HG02571 (cell line): ENCODE results near the gene SYCP3.
A peak's percentile ranks its signal among the peaks of the same experiment; 100 is the strongest.

Experiments used
- ATAC-seq: cut with Tn5 transposase; IDR thresholded peaks from one replicate; pipeline ENCODE4 v1.9.1; 2021; ENCODE audit warnings: mild to moderate bottlenecking, moderate library complexity; ENCODE audit not compliant: unreplicated experiment

SYCP3 gene

DNA sequence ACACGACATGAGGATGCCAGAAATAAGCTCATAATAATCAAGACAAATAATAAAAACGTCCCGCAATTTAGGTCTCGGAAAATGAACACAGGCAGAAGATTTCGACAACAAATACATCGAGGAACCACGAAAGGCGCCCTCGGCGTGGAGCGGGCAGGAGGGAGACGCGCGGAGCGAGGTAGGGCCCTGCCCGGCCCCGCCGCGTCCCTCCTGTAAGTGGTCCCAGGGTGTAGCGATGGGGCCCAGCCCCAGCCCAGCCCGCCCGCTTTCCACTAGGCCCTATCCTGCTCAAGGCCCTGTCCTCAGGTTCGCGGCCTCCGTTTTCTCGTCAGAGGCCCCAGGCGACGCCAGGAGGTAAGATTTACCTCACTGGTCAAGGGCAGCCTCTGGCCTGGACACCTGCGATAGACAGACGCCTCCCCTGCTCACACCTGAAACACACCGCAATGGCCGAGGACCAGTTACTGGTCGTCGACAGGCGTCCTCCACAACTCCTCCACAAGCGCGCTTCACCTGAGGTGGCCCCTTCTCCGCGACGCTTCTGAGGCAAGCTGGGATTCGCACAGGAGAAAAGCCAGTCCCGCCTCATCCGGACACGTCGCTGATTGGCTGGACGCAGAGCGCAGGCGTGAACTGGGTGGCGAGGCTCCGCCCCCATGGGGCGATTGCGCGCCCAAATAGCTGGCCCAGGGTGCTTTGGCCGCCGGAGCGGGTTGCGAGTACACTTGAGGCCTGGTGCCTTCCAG lies at the start of gene SYCP3:
Gene SYCP3 (minus strand): TSS at position 543 of the 746 bp plus-strand sequence. CDS start 1,527 bp downstream, outside the sequence.
- no peak for ATAC-seq

DNA sequence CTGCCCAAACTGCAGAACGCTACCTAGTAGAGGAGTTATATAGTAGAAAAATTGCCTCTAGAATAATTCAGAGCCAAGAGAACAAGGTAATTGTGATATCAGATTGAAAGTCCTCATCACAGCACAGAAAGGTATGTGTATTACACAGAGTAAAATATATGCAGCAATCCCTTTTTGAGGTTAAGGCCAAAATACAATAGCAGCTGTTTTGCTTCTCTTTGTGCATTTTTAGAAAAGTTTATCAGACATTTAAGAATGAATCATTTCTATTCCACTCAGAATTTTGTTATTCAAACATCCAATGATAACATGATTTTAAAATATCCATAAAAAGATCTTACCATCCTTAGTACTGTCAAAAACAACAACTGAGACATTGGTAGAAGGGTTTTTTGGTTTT lies 46.4 kb upstream of the SYCP3 start:
- ATAC-seq, result no peak

DNA sequence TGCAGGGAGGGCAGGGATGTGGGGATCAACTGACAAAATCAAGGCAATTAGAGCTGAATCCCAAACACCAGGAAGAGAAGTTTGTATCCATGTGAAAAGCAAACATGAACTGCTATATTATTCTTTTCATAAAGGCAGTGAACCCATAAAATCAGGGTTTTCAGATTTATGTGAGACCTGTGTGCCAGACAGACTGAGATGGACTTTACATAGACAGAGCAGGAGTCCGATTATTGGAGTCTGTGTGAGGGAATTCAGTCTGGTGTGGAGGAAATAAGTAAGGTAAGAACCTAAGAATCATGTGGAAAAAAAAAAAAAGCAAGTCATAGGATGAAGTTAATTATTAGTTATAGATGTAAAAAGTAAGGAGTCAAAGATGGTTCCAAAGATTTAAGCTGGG lies 45.1 kb upstream of the SYCP3 start:
- ATAC-seq, result no peak

GRCh38 chr12:101783838-101784237 lies 44.6 kb upstream of the SYCP3 start:
- ATAC-seq, result no peak

- ATAC-seq, result no peak
Measured at GRCh38 chr12:101783150-101783549, 43.9 kb upstream of the SYCP3 start.

DNA sequence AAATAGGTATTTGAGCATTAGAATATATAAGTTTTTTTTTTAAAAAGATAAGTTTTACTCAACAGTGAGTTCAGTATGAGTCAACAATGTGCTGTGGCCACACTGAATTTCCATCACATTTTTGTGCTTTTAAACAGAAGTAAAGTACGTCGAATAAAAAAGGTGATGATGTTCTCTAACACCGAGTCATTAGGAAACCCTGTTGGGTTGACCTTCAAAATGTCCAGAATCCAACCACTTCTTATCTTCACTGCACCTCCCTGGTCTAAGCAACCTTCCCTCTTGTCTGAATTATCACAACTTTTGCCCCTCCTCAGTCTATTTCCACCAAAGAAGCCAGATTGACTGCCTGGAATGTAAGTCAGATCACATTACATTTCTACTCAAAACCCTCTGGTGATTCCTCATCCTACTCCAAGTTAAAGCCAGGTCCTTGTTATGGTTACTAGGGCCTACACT lies 43.0 kb upstream of the SYCP3 start:
- ATAC-seq, result no peak

DNA sequence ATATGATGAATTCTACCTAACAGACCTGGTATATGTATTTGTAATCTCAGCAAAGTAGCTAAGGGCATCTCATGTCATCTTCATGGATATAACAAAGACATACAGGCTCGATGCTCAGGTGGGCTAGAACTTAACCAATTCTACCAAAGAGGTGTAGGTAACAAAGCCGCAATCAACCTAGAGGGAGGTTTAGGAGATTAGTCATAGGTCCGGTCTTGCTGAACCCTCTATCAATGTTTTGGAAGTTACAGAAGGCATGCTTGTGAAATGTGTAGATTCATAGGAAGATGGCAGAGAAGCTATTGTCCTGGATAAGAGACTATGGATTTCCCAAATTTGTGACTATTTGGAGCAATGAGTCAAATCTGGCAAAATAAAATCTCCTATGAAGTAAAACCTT lies 42.6 kb upstream of the SYCP3 start:
- no peak for ATAC-seq

DNA sequence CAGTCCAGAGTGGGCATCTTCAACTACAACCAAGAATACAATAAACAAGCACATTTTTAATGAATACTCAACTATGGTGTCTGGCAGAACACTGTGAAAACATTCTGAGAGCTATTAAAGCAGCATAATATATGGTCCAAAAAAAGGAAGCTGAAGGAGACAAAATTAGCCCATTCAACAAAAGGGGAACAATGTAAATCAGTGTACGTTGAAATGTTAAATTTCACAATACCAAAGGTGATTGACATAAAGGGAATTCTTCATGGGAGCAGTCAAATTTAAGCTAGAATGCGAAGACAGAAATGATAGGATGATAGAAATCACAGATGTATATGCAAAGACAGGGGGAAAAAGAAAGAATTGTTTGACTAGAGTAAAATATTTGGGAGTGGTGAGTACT lies 41.3 kb upstream of the SYCP3 start:
- ATAC-seq, result no peak

GRCh38 chr12:101779626-101780025 lies 40.4 kb upstream of the SYCP3 start:
- no peak for ATAC-seq

GRCh38 chr12:101779200-101779599 lies 39.9 kb upstream of the SYCP3 start:
- no peak for ATAC-seq

DNA sequence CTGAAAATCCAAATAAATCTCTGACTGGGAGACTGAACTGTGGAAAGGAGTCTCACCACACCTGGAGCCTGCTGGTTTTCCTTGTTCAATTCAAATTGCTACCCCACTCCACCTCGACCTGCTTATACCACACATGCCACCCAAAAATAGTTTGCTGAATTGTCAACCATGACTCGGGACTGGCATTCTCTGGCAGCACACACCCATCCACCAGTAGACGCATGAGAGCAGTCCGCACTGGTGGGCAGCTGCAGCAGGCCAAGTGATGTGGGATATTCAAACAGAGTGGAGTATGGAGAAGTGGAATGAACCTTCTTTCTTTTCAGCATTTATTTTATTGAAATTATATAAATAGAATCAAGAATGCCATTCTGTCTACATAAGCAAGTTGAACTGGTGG lies 38.7 kb upstream of the SYCP3 start:
- no peak for ATAC-seq

GRCh38 chr12:101777485-101777884 lies 38.2 kb upstream of the SYCP3 start:
- no peak for ATAC-seq

DNA sequence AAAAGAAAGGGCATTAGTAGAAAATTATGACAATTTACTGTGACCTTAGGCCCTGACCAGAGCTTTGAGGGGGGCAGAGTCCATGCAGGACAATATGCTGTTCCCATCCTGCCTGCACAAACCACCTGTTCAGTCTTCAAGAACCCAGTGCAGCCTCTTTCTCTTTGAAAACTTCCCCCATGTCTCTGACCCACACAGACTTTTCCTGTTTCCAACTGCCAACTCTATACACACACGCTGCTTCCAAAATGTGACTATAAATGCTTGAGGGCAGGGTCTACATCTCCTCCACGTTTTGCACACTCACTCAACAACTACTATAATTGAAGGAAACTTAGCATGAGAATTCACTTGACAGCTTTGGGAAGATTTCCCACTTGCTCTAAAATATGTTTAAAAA lies 36.6 kb upstream of the SYCP3 start:
- ATAC-seq, result no peak

- ATAC-seq, result peak; percentile 68
Measured at GRCh38 chr12:101773650-101774162, 34.4 kb upstream of the SYCP3 start.

DNA sequence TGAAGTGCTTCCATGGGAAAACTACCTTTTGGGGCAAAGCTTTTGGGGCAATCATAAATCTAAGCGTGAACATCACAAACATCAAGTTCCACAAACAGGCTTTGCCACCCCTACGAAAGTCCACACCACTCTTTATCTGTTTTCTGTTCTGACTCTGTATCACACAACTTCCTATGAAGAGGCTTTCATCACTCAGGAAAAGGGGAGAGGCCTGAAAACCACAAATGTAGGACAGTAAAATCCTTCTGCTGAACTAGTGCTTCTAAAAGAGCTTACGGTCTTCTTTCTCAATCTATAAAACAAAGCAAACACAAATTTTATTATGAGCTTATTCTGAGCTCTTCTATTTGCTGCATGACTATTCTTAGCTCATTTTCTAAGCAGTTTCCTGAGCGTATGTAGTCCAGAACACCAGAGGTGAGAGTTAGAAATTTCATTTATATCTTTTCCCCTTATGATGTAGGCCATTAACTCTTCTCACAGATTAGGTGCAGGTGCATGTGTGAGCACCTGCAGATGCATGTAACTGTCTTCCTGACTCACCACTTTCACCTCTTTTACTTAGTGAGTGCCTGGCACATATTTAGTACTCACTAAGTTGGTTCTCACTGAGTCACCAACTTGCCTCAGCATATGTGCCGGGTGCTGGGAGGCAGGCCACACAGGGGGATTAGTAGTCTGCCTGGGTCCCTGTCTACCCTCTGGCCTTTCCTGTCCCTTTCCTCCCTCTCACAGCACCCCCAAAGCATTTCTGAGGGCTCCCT lies 32.9 kb upstream of the SYCP3 start:
- ATAC-seq, result no peak

DNA sequence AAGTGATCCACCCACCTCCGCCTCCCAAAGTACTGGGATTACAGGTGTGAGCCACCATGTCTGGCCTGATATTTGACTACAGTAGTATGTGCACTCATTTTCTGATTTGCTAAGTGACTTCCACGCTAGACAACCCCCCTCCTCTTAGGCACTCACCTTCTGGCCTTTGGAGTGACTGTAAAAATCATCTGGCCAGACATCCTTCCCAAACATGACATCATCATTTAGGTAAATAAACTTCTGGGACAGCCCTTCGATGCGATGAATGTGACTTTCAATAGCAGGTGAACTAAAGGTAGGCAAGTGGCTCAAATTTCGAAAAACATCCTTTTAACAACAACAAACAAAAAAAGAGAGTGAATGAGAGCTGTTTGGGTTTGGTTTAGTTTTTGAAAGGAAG lies 30.6 kb upstream of the SYCP3 start:
- no peak for ATAC-seq

DNA sequence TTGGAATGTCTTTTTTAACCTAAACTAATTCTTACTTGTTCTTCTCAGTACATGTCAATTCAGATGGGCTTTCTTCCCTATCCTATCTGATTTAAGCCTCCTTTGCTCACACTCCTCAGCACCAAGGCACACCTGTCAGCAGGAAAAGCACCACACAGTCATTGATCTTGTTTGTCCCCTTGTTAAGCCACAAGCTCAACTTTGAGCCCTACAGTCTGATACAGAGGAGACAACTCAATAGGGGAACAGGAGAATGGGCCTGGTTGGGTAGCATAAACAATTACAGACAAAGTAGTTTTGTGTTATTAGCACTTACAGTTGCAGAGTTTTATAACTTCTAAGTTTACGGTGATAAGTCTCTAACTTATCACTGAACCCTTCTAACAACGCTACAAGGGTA lies 29.5 kb upstream of the SYCP3 start:
- ATAC-seq, result no peak

GRCh38 chr12:101767537-101767936 lies 28.3 kb upstream of the SYCP3 start:
- no peak for ATAC-seq

DNA sequence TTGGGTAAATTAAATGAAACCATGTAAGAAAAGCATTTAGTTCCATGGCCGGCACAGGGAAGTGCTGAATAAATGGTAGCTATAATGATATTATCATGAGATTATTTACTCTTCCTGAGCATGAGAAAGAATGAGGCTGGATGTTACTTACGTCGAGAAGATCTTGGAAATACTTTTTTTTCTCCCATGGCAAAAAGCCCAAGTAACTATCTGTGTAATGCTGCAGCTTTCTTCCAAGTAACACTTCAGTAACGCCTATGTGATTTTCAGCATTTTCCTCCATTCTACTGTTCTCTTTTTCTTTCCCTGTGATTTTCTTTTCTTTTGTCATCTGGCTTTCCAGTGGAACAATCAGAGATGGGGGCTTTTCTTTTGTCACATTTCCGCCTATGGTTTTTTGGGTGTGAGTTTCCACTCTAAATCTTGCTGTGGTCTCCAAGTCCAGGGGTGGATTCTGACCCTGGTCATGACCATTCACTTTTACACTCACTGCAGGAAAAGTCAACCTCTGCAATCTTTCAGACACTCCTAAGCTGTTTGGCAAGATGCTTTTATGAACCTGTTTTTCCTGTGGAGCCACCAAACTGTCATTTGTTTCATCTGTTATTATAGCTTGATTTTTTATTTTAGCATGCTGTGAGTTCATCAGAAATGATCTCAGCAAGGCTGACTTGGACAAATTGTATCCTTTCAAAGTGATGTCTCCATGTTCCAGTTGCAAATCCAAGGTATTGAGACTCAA lies 25.0 kb upstream of the SYCP3 start:
- no peak for ATAC-seq

- ATAC-seq, result no peak
Measured at GRCh38 chr12:101763246-101763931, 24.1 kb upstream of the SYCP3 start.

GRCh38 chr12:101761781-101762180 lies 22.5 kb upstream of the SYCP3 start:
- ATAC-seq, result no peak
